Measurements from ENCODE around the gene SIAE. TPM values are rescaled to one million over a fixed set of nuclear protein-coding genes. Genes with fewer than 3 reads are reported as not detected.

Gene SIAE
- total RNA-seq, 1 experiment from 2014 or later, result 5.6 TPM

DNA sequence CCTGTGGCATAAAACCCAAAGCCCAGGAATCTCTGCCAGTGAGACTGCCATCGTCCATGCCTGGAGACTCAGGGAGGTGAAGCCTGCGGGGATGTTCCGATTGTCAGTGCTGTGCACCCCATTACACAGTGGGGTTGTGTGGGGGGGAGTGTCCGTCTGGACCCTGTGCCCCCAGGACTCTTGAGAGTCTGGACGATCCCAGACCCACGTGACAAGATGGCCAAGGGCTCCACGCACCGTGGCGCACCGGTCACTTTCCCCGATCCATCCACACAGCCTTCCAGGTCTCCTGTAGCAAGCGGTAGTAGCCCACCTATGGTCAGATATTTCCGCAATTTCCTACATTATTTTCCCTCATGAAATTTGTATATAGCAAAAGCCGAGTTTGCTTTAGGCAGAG is 45.3 kb upstream of the SIAE start:
- H3K18ac ChIP-seq (ENCODE audit: insufficient read length, low read depth, low read length), result no peak overlapping the region
- peaks cover 9% of the 10 kb centered on the region for H3K23me2 ChIP-seq (ENCODE audit: insufficient read length, low read depth, low read length, poor library complexity, severe bottlenecking)
- H2BK5ac ChIP-seq (ENCODE audit: insufficient read length, low read length), result no peak overlapping the region
- no peak overlapping the region for H2BK12ac ChIP-seq (ENCODE audit: insufficient read length, low read depth, low read length)
- H4K20me1 ChIP-seq (ENCODE audit: control insufficient read depth, insufficient read depth, insufficient read length), result no peaks in the 10 kb centered on the region
- H2BK120ac ChIP-seq (ENCODE audit: low read depth, low read length, poor library complexity, severe bottlenecking), result no peak overlapping the region
- no peak overlapping the region for H4K91ac ChIP-seq (ENCODE audit: insufficient read length, low read depth, low read length)
- no peaks in the 10 kb centered on the region for H3K79me2 ChIP-seq (ENCODE audit: insufficient read depth, low read length)
- H3K4me2 ChIP-seq (ENCODE audit: insufficient read depth, insufficient read length, low read length), result peak overlapping the region; percentile 86
- H4K5ac ChIP-seq (ENCODE audit: insufficient read length, low read depth, low read length), result no peak overlapping the region
- peaks cover 6% of the 10 kb centered on the region for H3K4me1 ChIP-seq (ENCODE audit: insufficient read depth, low read length)
- no peak overlapping the region for H3K23ac ChIP-seq (ENCODE audit: insufficient read length, low read depth, low read length)
- H3K9me3 ChIP-seq (ENCODE audit: control insufficient read depth, low read depth, low read length), result no peaks in the 10 kb centered on the region
- TF ChIP-seq, protein P1, sequence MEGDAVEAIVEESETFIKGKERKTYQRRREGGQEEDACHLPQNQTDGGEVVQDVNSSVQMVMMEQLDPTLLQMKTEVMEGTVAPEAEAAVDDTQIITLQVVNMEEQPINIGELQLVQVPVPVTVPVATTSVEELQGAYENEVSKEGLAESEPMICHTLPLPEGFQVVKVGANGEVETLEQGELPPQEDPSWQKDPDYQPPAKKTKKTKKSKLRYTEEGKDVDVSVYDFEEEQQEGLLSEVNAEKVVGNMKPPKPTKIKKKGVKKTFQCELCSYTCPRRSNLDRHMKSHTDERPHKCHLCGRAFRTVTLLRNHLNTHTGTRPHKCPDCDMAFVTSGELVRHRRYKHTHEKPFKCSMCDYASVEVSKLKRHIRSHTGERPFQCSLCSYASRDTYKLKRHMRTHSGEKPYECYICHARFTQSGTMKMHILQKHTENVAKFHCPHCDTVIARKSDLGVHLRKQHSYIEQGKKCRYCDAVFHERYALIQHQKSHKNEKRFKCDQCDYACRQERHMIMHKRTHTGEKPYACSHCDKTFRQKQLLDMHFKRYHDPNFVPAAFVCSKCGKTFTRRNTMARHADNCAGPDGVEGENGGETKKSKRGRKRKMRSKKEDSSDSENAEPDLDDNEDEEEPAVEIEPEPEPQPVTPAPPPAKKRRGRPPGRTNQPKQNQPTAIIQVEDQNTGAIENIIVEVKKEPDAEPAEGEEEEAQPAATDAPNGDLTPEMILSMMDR (conservative IDR thresholded peaks at IDR 0.05), result no peak
- no peak overlapping the region for H3T11ph ChIP-seq (ENCODE audit: low read length)
- H2BK15ac ChIP-seq (ENCODE audit: low read depth, low read length), result no peak overlapping the region
- H2AK5ac ChIP-seq (ENCODE audit: insufficient read length, low read length), result no peak overlapping the region
- H3K27ac ChIP-seq (ENCODE audit: insufficient read length, low read depth, low read length), result no peak overlapping the region
- no peak overlapping the region for H2BK20ac ChIP-seq (ENCODE audit: low read depth, low read length, poor library complexity, severe bottlenecking)
- Mint-ChIP-seq H3K4me1 (peaks cover 33 to 38% of the 10 kb centered on the region in 2 experiments), H3K9me3 (no peaks in the 10 kb centered on the region), H3K27ac (no peak overlapping the region), H3K36me3 (ENCODE audit: insufficient read depth in 1 of 3, low read depth in 3 of 3) (no peaks in the 10 kb centered on the region; a peak in 1 of 7 replicates), H3K27me3 (ENCODE audit: low read depth) (peaks cover 96% of the 10 kb centered on the region), H3K4me3 (peak overlapping the region; percentile 66 to 86; a peak in 4 of 5 replicates)
- no peak overlapping the region for H3K4ac ChIP-seq (ENCODE audit: low read depth, low read length)
- H4K8ac ChIP-seq (replicated peaks; ENCODE audit: insufficient read length, low read depth, low read length), result no peak overlapping the region
- no peak overlapping the region for H2AFZ ChIP-seq (ENCODE audit: low read length)
- no peak overlapping the region for H3K56ac ChIP-seq (ENCODE audit: insufficient read length, low read depth, low read length)
- no peak for DNase-seq
- H3K14ac ChIP-seq (ENCODE audit: insufficient read depth, low read length), result no peak overlapping the region
- peaks cover 53% of the 10 kb centered on the region for H3K27me3 ChIP-seq (ENCODE audit: insufficient read depth, low read length)
- no CpG with 5 or more reads among the region's 14 CpGs for WGBS (ENCODE audit: extremely low coverage, insufficient read length, low lambda C conversion rate)
- H3K9ac ChIP-seq (ENCODE audit: extremely low read depth, insufficient read length, low read length), result no peak overlapping the region
- H3K79me1 ChIP-seq (ENCODE audit: insufficient read depth, low read depth, low read length, poor library complexity, severe bottlenecking), result no peaks in the 10 kb centered on the region
